Hepatocyte (in vitro differentiated cells): ENCODE measurements around the gene CRIM1. TPM values are rescaled to one million over a fixed set of nuclear protein-coding genes. Genes with fewer than 3 reads are reported as not detected.

ENCODE experiments used
- DNase-seq: peaks from one replicate; pipeline ENCODE4 v3.0.0-alpha.2; 2016; ENCODE audit warnings: low spot score
- H2AFZ ChIP-seq: fragments of 200-600 bp; sonication (generic); 2 replicates; pipeline ENCODE4 v1.6.0; 2016; ENCODE audit warnings: antibody characterized with exemption, mild to moderate bottlenecking
- H3K27ac ChIP-seq: fragments of 200-600 bp; sonication (generic); 2 replicates; pipeline ENCODE4 v1.5.1; 2016; ENCODE audit warnings: mild to moderate bottlenecking
- H3K27me3 ChIP-seq: fragments of 200-600 bp; sonication (generic); 2 replicates; pipeline ENCODE4 v1.6.1; 2016
- H3K36me3 ChIP-seq: fragments of 200-600 bp; sonication (generic); replicated peaks from 2 replicates; pipeline ENCODE4 v1.5.1; 2016; ENCODE audit warnings: low read depth; ENCODE audit not compliant: insufficient read depth
- H3K4me1 ChIP-seq: fragments of 200-600 bp; sonication (generic); 2 replicates; pipeline ENCODE4 v1.5.1; 2016; ENCODE audit warnings: mild to moderate bottlenecking, moderate library complexity; ENCODE audit not compliant: insufficient read depth
- H3K4me2 ChIP-seq: fragments of 200-600 bp; sonication (generic); 2 replicates; pipeline ENCODE4 v1.6.0; 2016
- H3K4me3 ChIP-seq: fragments of 200-600 bp; sonication (generic); 2 replicates; pipeline ENCODE4 v1.5.1; 2016; ENCODE audit warnings: mild to moderate bottlenecking
- H3K79me2 ChIP-seq: fragments of 200-600 bp; sonication (generic); 2 replicates; pipeline ENCODE4 v1.6.0; 2017; ENCODE audit warnings: mild to moderate bottlenecking
- H3K9me2 ChIP-seq: fragments of 200-600 bp; sonication (generic); replicated peaks from 2 replicates; pipeline ENCODE4 v1.6.0; 2017; ENCODE audit warnings: mild to moderate bottlenecking; ENCODE audit not compliant: insufficient read depth
- H3K9me3 ChIP-seq: fragments of 200-600 bp; sonication (generic); 2 replicates; pipeline ENCODE4 v1.5.1; 2016; ENCODE audit warnings: low read depth, mild to moderate bottlenecking
- H4K20me1 ChIP-seq: fragments of 200-600 bp; sonication (generic); 2 replicates; pipeline ENCODE4 v1.6.0; 2016; ENCODE audit warnings: mild to moderate bottlenecking; ENCODE audit not compliant: insufficient read depth, poor library complexity, severe bottlenecking
- CTCF ChIP-seq: fragments of 200-600 bp; sonication (generic); IDR thresholded peaks from 2 replicates; pipeline ENCODE4 v1.5.1; 2016; ENCODE audit warnings: antibody characterized with exemption, mild to moderate bottlenecking; ENCODE audit not compliant: poor library complexity
- EZH2 ChIP-seq: fragments of 200-600 bp; sonication (generic); IDR thresholded peaks from 2 replicates; pipeline ENCODE4 v1.6.1; 2016; ENCODE audit warnings: antibody characterized with exemption, mild to moderate bottlenecking, borderline replicate concordance
- EZH2phosphoT487 ChIP-seq: fragments of 200-600 bp; sonication (generic); IDR thresholded peaks from one replicate; pipeline ENCODE4 v1.6.1; 2018; ENCODE audit warnings: antibody characterized with exemption, mild to moderate bottlenecking, low read depth, moderate library complexity; ENCODE audit not compliant: unreplicated experiment, severe bottlenecking
- WGBS: methylation state at CpG from one replicate; pipeline ENCODE4 v1.1.6; 2016; ENCODE audit warnings: low lambda C conversion rate; ENCODE audit errors: missing lambda C conversion rate; 5-methylcytosine and 5-hydroxymethylcytosine counted together
- polyA plus RNA-seq: library from polyadenylated mRNA; unstranded; fragments of >200 nt; fragmentation: Nextera tagmentation; extraction: Ambion mirVana; gene quantifications from 2 replicates; pipeline ENCODE4 v1.2.1, GENCODE V29; 2016
- total RNA-seq: library from RNA; depleted of rRNA; stranded (reverse); fragments of >200 nt; gene quantifications from 2 replicates; pipeline ENCODE4 v1.2.3, GENCODE V29; 2014

CRIM1 gene
- total and polyA plus RNA-seq, 2 experiments from 2014 or later: 23.0 to 40.8 TPM

- H3K79me2 ChIP-seq: peaks cover 3% of the 10 kb centered on the region
- H3K36me3 ChIP-seq: no peaks in the 10 kb centered on the region
- peaks cover 13% of the 10 kb centered on the region for H3K4me1 ChIP-seq
- H3K9me2 ChIP-seq: no peaks in the 10 kb centered on the region
- TF ChIP-seq EZH2phosphoT487 (no peak), EZH2 (no peak), CTCF (no peak)
- peak overlapping the region; percentile 18 for H3K27ac ChIP-seq
- H4K20me1 ChIP-seq: no peaks in the 10 kb centered on the region
- no peak overlapping the region for H2AFZ ChIP-seq
- H3K27me3 ChIP-seq: no peaks in the 10 kb centered on the region
- no peak overlapping the region for H3K4me2 ChIP-seq
- H3K9me3 ChIP-seq: peaks cover 17% of the 10 kb centered on the region
- 90% methylated on average over 2 of the region's 2 CpGs for WGBS
- H3K4me3 ChIP-seq: no peak overlapping the region
- DNase-seq: no peak
Measured at GRCh38 chr2:36477746-36478145, 122.2 kb downstream of the CRIM1 start.

GRCh38 chr2:36478332-36478738, 122.8 kb downstream of the CRIM1 start:
- TF ChIP-seq EZH2phosphoT487 (no peak), CTCF (no peak), EZH2 (no peak)
- Histone ChIP-seq H3K27ac (peak overlapping the region; percentile 57), H3K4me3 (no peak overlapping the region), H3K79me2 (peaks cover 3% of the 10 kb centered on the region), H4K20me1 (no peaks in the 10 kb centered on the region), H3K27me3 (no peaks in the 10 kb centered on the region), H3K36me3 (no peaks in the 10 kb centered on the region), H3K4me1 (peaks cover 18% of the 10 kb centered on the region), H3K4me2 (no peak overlapping the region), H2AFZ (no peak overlapping the region), H3K9me2 (no peaks in the 10 kb centered on the region), H3K9me3 (peaks cover 17% of the 10 kb centered on the region)
- WGBS: 56% methylated on average over 4 of the region's 4 CpGs
- peak; percentile 61 for DNase-seq

GRCh38 chr2:36478999-36479398, 123.4 kb downstream of the CRIM1 start:
- H3K9me2 ChIP-seq: no peaks in the 10 kb centered on the region
- H3K4me1 ChIP-seq: peaks cover 18% of the 10 kb centered on the region
- H3K79me2 ChIP-seq: peaks cover 3% of the 10 kb centered on the region
- no peaks in the 10 kb centered on the region for H3K27me3 ChIP-seq
- no peak for TF ChIP-seq CTCF
- TF ChIP-seq EZH2phosphoT487: no peak
- no peak for TF ChIP-seq EZH2
- no peak overlapping the region for H3K4me2 ChIP-seq
- H3K9me3 ChIP-seq: peaks cover 17% of the 10 kb centered on the region
- H4K20me1 ChIP-seq: no peaks in the 10 kb centered on the region
- H3K4me3 ChIP-seq: no peak overlapping the region
- no peaks in the 10 kb centered on the region for H3K36me3 ChIP-seq
- no peak for DNase-seq
- WGBS: 82% methylated on average over 4 of the region's 4 CpGs
- H3K27ac ChIP-seq: peak overlapping the region; percentile 57
- H2AFZ ChIP-seq: no peak overlapping the region

DNA sequence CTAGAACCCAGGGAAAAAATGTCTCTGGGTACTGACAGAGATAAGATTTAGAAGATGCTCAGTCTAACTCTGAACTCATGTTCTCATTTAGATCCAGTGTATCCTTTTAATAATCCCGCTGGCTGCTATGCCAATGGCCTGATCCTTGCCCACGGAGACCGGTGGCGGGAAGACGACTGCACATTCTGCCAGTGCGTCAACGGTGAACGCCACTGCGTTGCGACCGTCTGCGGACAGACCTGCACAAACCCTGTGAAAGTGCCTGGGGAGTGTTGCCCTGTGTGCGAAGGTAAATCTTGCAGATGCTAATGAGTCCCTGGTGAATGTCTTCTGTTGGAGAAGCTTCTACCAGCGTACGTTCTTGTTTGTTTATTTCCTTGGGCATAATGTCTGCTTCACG, 123.8 kb downstream of the CRIM1 start:
- DNase-seq: no peak
- peaks cover 18% of the 10 kb centered on the region for H3K4me1 ChIP-seq
- no peak overlapping the region for H3K4me2 ChIP-seq
- H3K27me3 ChIP-seq: no peaks in the 10 kb centered on the region
- H3K4me3 ChIP-seq: no peak overlapping the region
- H3K36me3 ChIP-seq: no peaks in the 10 kb centered on the region
- WGBS: 96% methylated on average over 16 of the region's 16 CpGs
- H3K9me3 ChIP-seq: peaks cover 17% of the 10 kb centered on the region
- TF ChIP-seq EZH2phosphoT487: no peak
- no peak for TF ChIP-seq CTCF
- no peak for TF ChIP-seq EZH2
- H3K27ac ChIP-seq: no peak overlapping the region
- H4K20me1 ChIP-seq: no peaks in the 10 kb centered on the region
- H3K9me2 ChIP-seq: no peaks in the 10 kb centered on the region
- H3K79me2 ChIP-seq: peaks cover 3% of the 10 kb centered on the region
- H2AFZ ChIP-seq: no peak overlapping the region
